ENCODE results near the gene METTL22.
"Not testable (repeated sequence)": the region's sequence is repeated elsewhere in the genome, so short reads cannot be mapped to it uniquely, and the experiment has no call there.

METTL22 gene

DNA sequence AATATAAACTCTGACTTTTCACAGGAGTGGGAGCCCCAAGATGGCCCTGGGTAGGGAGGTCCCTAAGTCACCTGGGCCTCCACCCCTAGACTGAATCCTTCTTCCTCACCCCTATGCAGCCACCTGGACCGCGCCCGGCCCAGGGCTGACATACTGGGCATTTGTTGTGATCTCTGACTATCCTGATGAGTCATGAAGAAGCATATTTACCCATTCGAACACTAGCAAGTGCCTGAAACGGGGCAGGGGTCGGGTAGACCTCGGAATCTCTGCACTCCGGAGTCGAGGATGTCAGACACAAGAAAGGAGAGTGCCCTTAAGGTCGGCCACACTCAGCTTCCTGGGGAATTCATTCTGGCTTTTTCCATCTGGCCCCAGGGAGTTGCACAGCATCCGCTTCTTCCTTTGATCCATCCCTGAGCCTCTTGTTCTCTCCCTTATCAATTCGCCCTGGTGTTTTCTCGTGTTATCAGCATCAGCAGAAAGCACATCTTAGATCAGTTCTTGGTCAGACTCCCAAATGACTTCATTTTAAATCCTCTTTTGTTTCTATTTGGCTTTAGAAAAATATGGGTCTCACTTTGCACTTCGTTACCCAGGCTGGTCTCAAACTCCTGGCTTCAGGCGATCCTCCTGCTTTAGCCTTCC, 10.4 kb downstream of the METTL22 start:
- DNase-seq (ENCODE audit: low read depth in 2 of 2), result no peak

DNA sequence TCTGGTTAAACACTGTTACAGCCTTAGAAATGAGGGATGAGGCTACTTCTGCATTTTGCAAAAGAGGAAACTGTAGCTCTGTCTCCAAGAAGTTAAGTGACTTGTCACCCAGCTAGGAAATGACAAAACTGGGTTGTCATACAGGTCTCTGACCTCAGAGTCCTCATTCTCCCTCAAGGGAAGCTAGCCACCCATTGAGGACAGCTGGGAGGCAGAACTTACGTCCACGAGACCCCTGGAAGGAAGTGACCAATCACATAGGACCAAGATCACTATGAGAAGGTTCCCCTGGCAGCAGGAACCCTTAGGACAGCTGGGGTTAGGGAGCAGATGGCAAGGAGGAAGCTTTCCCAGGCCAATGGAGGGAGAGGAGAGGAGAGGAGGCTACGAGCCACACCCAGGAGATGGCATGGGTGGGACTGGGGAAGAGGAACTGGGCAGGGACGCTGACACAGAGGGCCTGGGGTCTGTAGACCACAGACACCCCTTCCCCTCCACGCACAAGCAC, 11.2 kb downstream of the METTL22 start:
- DNase-seq (ENCODE audit: low read depth in 2 of 2), result no peak

DNA sequence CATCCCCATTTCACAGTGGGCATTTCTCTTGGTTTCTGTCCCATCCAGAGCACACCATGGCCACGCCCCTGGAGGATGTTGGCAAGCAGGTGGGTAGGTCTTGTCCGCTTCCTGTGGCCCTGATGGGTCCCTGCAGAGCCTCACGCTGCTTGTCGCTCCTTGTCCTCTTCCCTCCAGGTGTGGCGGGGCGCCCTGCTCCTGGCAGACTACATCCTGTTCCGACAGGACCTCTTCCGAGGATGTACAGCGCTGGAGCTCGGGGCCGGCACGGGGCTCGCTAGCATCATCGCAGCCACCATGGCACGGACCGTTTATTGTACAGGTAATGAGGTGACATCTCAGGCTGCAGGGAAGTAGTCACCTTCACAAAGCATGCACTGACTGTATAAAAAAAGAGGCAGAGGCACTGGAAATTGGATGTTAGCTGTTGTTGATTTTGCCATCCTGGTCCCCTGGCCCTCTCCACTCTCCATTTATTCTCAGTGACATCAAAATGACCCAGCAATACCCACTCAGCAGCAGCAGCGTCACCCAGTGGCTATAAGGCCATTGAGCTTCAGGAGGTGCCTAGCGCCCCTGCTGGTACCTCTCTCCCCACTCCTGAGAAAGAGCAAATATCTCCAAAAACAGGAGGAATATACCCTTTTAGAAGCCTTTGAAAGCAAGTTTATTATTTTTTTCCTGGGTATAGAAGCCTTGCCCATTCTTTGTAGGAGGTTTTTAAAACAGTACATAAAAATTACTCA, 13.7 kb downstream of the METTL22 start:
- DNase-seq (ENCODE audit: low read depth in 2 of 2), result no peak

DNA sequence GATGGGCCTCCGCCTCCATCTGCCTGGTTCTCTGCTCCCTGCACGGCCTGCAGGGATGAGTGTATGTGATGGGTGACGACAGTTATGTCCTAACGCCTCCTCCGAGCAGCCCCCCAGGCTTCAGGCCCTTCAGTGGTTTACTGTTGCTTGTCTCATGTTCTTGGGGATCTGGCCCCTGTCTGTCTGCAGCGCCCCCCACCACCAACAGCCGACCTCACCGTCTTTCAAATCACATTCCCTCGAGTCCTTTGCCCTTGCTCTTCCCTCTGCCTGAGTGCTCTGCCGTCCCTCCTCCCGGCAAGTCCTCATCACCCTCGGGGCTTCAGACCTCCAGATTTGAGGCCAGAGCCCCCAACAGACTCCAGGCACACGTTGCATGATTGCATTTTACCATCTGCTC, 18.2 kb downstream of the METTL22 start:
- no peak for DNase-seq (ENCODE audit: low read depth in 2 of 2)

DNA sequence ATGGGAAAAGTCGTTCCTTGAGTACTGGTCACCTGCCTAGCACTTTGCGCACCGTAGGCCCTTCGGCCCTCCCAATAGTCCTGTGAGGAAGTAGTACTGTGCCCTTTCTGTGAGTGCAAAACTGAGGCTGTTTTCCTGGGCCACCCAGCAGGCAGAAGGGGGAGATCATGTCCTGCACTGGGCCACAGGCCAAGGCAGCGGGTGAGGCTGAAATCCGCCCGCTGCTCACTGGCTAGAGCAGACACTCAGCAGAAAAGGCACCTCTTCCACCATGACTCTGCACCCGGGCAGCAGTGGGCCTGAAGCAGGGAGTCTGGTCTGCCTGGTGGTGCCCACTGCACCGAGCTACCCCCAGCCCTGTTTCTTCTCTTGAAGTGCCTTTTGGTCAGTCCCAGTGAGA, 20.2 kb downstream of the METTL22 start:
- no peak for DNase-seq (ENCODE audit: low read depth in 2 of 2)

- no peak for DNase-seq (ENCODE audit: low read depth in 2 of 2)
These were observed 20.6 kb downstream of the METTL22 start for GRCh38 chr16:8642146-8642545.

DNA sequence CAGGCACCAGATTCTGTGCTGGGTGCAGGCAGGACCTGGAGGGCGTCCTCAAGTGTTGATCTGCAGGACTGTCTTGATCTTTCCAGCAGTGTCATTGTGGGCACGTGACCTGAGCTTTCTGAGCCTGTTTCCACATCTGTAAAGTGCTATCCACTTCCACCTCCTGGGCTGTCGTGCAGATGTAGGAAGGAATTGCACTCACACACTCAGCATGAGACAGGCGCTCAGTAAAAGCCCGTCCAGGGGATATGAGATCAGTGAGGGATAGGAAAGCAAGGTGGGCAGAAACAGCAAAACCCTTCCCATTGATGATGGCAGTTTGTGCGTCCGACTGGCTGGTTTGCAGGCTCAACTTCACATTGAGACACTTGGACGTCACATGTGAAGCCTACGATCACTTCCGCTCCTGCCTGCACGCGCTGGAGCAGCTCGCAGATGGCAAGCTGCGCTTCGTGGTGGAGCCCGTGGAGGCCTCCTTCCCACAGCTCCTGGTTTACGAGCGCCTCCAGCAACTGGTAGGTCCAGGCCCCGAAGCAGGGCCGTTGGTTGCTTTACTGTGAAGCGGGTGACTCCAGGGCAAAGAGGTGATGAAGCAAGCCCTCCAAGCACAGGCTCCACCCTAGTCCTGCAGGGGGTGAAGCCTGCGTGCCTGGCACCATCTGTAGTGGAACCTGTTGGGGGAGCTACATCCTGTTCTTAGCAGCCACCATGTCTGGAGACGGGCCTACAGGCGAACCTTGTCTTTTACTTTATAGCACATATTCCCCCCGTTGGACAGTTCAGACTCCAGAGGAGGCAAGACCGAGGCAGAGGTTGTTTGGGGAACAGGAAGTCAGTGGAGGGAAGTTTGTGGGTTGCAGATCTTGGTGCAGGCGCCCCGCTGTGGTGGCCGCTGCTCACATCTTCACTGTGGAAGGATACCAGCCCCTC, 23.0 kb downstream of the METTL22 start:
- no peak for DNase-seq (ENCODE audit: low read depth in 2 of 2)

GRCh38 chr16:8645141-8645521, 23.6 kb downstream of the METTL22 start:
- DNase-seq (ENCODE audit: low read depth in 2 of 2), result no peak

DNA sequence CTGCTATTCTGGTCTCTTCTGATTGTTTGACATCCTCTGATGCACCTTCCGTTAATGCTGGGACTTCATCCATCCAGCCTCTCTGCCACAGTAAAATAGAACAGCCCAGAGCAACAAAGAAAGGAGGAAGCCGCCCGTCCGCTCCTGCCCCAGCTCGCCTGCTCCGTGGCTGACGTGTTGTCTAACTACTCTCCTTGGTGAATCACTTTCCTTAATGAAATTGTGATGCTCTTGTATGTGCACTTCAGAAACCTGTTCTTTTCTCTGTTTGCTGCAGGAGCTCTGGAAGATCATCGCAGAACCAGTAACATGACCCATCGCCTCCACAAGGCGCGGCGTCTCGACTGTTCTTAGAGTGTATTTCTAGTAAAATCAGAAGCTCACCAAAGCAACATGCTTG, 24.3 kb downstream of the METTL22 start:
- no peak for DNase-seq (ENCODE audit: low read depth in 2 of 2)

- no peak for DNase-seq (ENCODE audit: low read depth in 2 of 2)
These were observed 25.0 kb downstream of the METTL22 start for GRCh38 chr16:8646326-8647053.

GRCh38 chr16:8647721-8648318, 26.3 kb downstream of the METTL22 start:
- no peak for DNase-seq (ENCODE audit: low read depth in 2 of 2)

DNA sequence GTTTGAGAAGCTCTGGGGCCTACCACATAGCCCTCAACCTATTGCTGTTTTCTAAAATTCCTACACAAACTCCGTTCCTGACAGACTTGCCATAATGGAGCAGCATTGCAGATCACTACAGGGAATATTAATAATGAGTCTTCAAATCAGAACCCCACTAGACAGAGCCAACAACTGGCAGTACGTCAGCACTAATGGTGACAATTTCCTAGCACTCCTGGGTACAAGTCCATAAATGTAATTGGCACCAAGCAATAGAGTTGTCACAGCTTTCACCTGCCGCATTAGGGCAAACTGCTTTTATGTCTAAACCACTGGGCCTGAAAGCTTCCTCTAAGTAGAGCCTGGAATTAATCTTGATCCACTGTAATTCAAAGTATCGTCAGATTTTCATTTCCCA, 27.4 kb downstream of the METTL22 start:
- no peak for DNase-seq (ENCODE audit: low read depth in 2 of 2)

GRCh38 chr16:8649829-8650554, 28.5 kb downstream of the METTL22 start:
- no peak for DNase-seq (ENCODE audit: low read depth in 2 of 2)

- not testable (repeated sequence) for DNase-seq (ENCODE audit: low read depth in 2 of 2)
These were observed 30.5 kb downstream of the METTL22 start for GRCh38 chr16:8651958-8652357.

DNA sequence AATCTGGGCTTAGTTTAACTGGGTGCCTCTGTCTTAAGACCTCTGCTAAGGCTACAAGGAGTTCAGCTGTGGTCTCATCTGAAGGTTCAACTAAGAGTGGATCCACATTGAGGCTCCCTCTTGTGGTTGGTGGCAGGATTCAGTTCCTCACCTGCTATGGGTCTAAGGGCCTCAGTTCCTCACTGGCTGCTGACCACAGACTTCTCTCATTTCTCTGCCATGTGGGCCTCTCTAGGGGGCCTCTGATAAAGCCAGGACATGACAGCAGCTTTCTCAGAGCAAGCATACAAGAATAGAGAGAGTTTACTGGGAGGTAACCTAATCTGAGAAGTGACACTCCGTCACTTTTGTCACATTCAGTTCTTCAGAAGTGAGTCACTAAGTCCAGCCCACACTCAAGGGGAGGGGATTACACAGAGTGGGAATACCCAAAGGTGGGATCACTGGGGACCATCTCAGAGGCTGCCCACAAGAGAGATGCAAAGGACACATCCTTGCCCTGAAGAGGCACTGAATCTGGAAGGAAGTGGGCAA, 33.8 kb downstream of the METTL22 start:
- DNase-seq (ENCODE audit: low read depth in 2 of 2), result no peak

GRCh38 chr16:8656376-8656775, 34.9 kb downstream of the METTL22 start:
- no peak for DNase-seq (ENCODE audit: low read depth in 2 of 2)

GRCh38 chr16:8660841-8661301, 39.4 kb downstream of the METTL22 start:
- peak; percentile 35 to 39 for DNase-seq (ENCODE audit: low read depth in 2 of 2)

- no peak for DNase-seq (ENCODE audit: low read depth in 2 of 2)
These were observed 40.2 kb downstream of the METTL22 start for GRCh38 chr16:8661703-8662102.

GRCh38 chr16:8663192-8664089, 41.9 kb downstream of the METTL22 start:
- DNase-seq (ENCODE audit: low read depth in 2 of 2), result no peak
